ENCODE results near the gene ZNF569. TPM values are rescaled to one million over a fixed set of nuclear protein-coding genes. Genes with fewer than 3 reads are reported as not detected.
A peak's percentile ranks its signal among the peaks of the same experiment; 100 is the strongest.

ZNF569 gene
- total RNA-seq, result 6.1 and 6.8 TPM in 2 replicates

- Mint-ChIP-seq H3K4me1 (peaks cover 42% of the 10 kb centered on the region), H3K9me3 (peaks cover 11% of the 10 kb centered on the region), H3K36me3 (ENCODE audit: low read depth) (peaks cover 38% of the 10 kb centered on the region), H3K27me3 (no peaks in the 10 kb centered on the region), H3K27ac (peak within 1 kb of the TSS; percentile 97), H3K4me3 (peak within 1 kb of the TSS; percentile 99)
- intact Hi-C loops (cut with micrococcal nuclease), result loop anchor here (1.0 to 5.0 kb wide), 16 partner anchors 39 to 1090 kb away; partner anchors contain the start of genes ZFP14, ZFP30, ZNF345 and ZNF461
- no peak for TF ChIP-seq CTCF (IDR thresholded peaks at IDR 0.05)
- peak; percentile 82 for DNase-seq
- peak; percentile 69 for ATAC-seq (ENCODE audit: low read depth)
- CTCF ChIA-PET, result no interaction called here
- POLR2A ChIA-PET, result interaction anchor here (0.8 to 3.1 kb wide), 16 partner anchors 15 to 1352 kb away, joined by 3 to 28 read pairs (median 4); partner anchors contain the start of genes POLR2I, ZNF260, ZNF345 and ZNF383
Measured at GRCh38 chr19:37466798-37467607, at the start of gene ZNF569. Gene ZNF569 (minus strand): TSS chr19:37467444. CDS start chr19:37444921, 22,523 bp downstream.

GRCh38 chr19:37513397-37513796 is 46.2 kb upstream of the ZNF569 start:
- no peak overlapping the region for H3K4me3 Mint-ChIP-seq
- H3K27me3 Mint-ChIP-seq, result no peaks in the 10 kb centered on the region
- no peak for TF ChIP-seq CTCF (IDR thresholded peaks at IDR 0.05)
- H3K27ac Mint-ChIP-seq, result no peak overlapping the region
- peaks cover 20% of the 10 kb centered on the region for H3K9me3 Mint-ChIP-seq
- ATAC-seq (ENCODE audit: low read depth), result no peak
- intact Hi-C loops (cut with micrococcal nuclease), result no loop called here
- POLR2A ChIA-PET, result no interaction called here
- peaks cover 56% of the 10 kb centered on the region for H3K36me3 Mint-ChIP-seq (ENCODE audit: low read depth)
- DNase-seq, result no peak
- CTCF ChIA-PET, result no interaction called here
- no peaks in the 10 kb centered on the region for H3K4me1 Mint-ChIP-seq

GRCh38 chr19:37511821-37512220 is 44.6 kb upstream of the ZNF569 start:
- no peak for DNase-seq
- no peak overlapping the region for H3K4me3 Mint-ChIP-seq
- peaks cover 20% of the 10 kb centered on the region for H3K9me3 Mint-ChIP-seq
- no peaks in the 10 kb centered on the region for H3K4me1 Mint-ChIP-seq
- peaks cover 54% of the 10 kb centered on the region for H3K36me3 Mint-ChIP-seq (ENCODE audit: low read depth)
- ChIA-PET CTCF (no interaction called here), POLR2A (no interaction called here)
- no peak for TF ChIP-seq CTCF (IDR thresholded peaks at IDR 0.05)
- intact Hi-C loops (cut with micrococcal nuclease), result no loop called here
- H3K27me3 Mint-ChIP-seq, result no peaks in the 10 kb centered on the region
- no peak overlapping the region for H3K27ac Mint-ChIP-seq
- ATAC-seq (ENCODE audit: low read depth), result no peak

- no peak for TF ChIP-seq CTCF (IDR thresholded peaks at IDR 0.05)
- intact Hi-C loops (cut with micrococcal nuclease), result no loop called here
- no peaks in the 10 kb centered on the region for H3K27me3 Mint-ChIP-seq
- CTCF ChIA-PET, result no interaction called here
- H3K4me3 Mint-ChIP-seq, result no peak overlapping the region
- H3K27ac Mint-ChIP-seq, result no peak overlapping the region
- H3K36me3 Mint-ChIP-seq (ENCODE audit: low read depth), result peaks cover 52% of the 10 kb centered on the region
- peaks cover 20% of the 10 kb centered on the region for H3K9me3 Mint-ChIP-seq
- POLR2A ChIA-PET, result no interaction called here
- no peaks in the 10 kb centered on the region for H3K4me1 Mint-ChIP-seq
- DNase-seq (no peak), ATAC-seq (ENCODE audit: low read depth) (no peak)
Measured at GRCh38 chr19:37511186-37511585, 43.9 kb upstream of the ZNF569 start.

- DNase-seq (no peak), ATAC-seq (ENCODE audit: low read depth) (no peak)
- intact Hi-C loops (cut with micrococcal nuclease), result loop anchor here (2.0 to 5.0 kb wide), 5 partner anchors 290 to 1380 kb away; partner anchors contain the start of genes ZNF383 and ZNF420
- ChIA-PET POLR2A (interaction anchor here (0.5 to 3.1 kb wide), 21 partner anchors 38 to 1814 kb away, joined by 3 to 37 read pairs (median 7); partner anchors contain the start of genes ZFP30, ZNF146, ZNF383 and ZNF420), CTCF (interaction anchor here (1.2 kb wide), 1 partner anchor 45 kb away, joined by 4 read pairs; no protein-coding TSS in a partner anchor)
- peaks cover 32% of the 10 kb centered on the region for H3K36me3 Mint-ChIP-seq (ENCODE audit: low read depth)
- H3K27me3 Mint-ChIP-seq, result no peaks in the 10 kb centered on the region
- H3K4me1 Mint-ChIP-seq, result peaks cover 2% of the 10 kb centered on the region
- no peak overlapping the region for H3K4me3 Mint-ChIP-seq
- peaks cover 10% of the 10 kb centered on the region for H3K9me3 Mint-ChIP-seq
- H3K27ac Mint-ChIP-seq, result no peak overlapping the region
- no peak for TF ChIP-seq CTCF (IDR thresholded peaks at IDR 0.05)
Measured at GRCh38 chr19:37507167-37507464, 39.9 kb upstream of the ZNF569 start.

Measured in activated B cell treated with CpG ODN at 0.5 μM for 24 hours (primary cell).